AG09319 (cell line): ENCODE measurements around the gene SETBP1.

ENCODE experiments used
- DNase-seq: peaks from one replicate; pipeline ENCODE4 v3.0.0-alpha.2; 2010; ENCODE audit warnings: low read depth; ENCODE audit errors: extremely low read depth
- CTCF ChIP-seq: IDR thresholded peaks from 2 replicates; pipeline ENCODE4 v1.5.1; 2011; ENCODE audit warnings: low read depth, mild to moderate bottlenecking, inconsistent platforms, low read length, moderate library complexity

Gene SETBP1

GRCh38 chr18:44959013-44959412 is 278.3 kb downstream of the SETBP1 start:
- no peak for DNase-seq
- TF ChIP-seq CTCF: no peak

GRCh38 chr18:44960580-44960979 is 279.9 kb downstream of the SETBP1 start:
- no peak for DNase-seq
- TF ChIP-seq CTCF: no peak

- TF ChIP-seq CTCF: no peak
Measured at GRCh38 chr18:44961288-44961995, 280.8 kb downstream of the SETBP1 start.

GRCh38 chr18:44967599-44967998 is 286.9 kb downstream of the SETBP1 start:
- DNase-seq: no peak
- TF ChIP-seq CTCF: no peak

More at GRCh38 chr18:44961288-44961995, 280.8 kb downstream of the SETBP1 start:
- no peak for DNase-seq

GRCh38 chr18:44968336-44968735 is 287.6 kb downstream of the SETBP1 start:
- DNase-seq: no peak
- TF ChIP-seq CTCF: no peak; the same call in 1 of the 2 replicates

GRCh38 chr18:44969214-44969795 is 288.6 kb downstream of the SETBP1 start:
- no peak for TF ChIP-seq CTCF

GRCh38 chr18:44973282-44973681 is 292.6 kb downstream of the SETBP1 start:
- peak; percentile 12 for TF ChIP-seq CTCF
- DNase-seq: no peak

More at GRCh38 chr18:44969214-44969795, 288.6 kb downstream of the SETBP1 start:
- no peak for DNase-seq
